ENCODE measurements around the gene ACE. TPM values are rescaled to one million over a fixed set of nuclear protein-coding genes. Genes with fewer than 3 reads are reported as not detected.

ACE gene
- total and polyA plus RNA-seq, 10 donors = 0.61 to 17.3 (median 8.2) TPM

- intact Hi-C loops (cut with DNase I; ENCODE audit: low total_unique reads) = no loop called here
- 84 to 91% (median 86%) methylated on average over 15 to 16 of the region's 16 CpGs for WGBS, 5 donors
- peaks cover 0 to 6% (median 0%) of the 10 kb centered on the region in 6 donors for H3K36me3 ChIP-seq
- H3K27me3 ChIP-seq (replicated peaks in 1 of 7) = peaks cover 0 to 7% (median 0%) of the 10 kb centered on the region in 7 donors
- H3K4me3 ChIP-seq = no peak overlapping the region
- no peak overlapping the region for H3K27ac ChIP-seq
- peaks cover 0 to 54% (median 34%) of the 10 kb centered on the region in 6 donors for H3K4me1 ChIP-seq
- TF ChIP-seq POLR2AphosphoS5 (IDR thresholded peaks at IDR 0.05) (no peak), POLR2A (IDR thresholded peaks at IDR 0.05) (no peak)
- TF ChIP-seq, protein P1, sequence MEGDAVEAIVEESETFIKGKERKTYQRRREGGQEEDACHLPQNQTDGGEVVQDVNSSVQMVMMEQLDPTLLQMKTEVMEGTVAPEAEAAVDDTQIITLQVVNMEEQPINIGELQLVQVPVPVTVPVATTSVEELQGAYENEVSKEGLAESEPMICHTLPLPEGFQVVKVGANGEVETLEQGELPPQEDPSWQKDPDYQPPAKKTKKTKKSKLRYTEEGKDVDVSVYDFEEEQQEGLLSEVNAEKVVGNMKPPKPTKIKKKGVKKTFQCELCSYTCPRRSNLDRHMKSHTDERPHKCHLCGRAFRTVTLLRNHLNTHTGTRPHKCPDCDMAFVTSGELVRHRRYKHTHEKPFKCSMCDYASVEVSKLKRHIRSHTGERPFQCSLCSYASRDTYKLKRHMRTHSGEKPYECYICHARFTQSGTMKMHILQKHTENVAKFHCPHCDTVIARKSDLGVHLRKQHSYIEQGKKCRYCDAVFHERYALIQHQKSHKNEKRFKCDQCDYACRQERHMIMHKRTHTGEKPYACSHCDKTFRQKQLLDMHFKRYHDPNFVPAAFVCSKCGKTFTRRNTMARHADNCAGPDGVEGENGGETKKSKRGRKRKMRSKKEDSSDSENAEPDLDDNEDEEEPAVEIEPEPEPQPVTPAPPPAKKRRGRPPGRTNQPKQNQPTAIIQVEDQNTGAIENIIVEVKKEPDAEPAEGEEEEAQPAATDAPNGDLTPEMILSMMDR (IDR thresholded peaks at IDR 0.05 in 8 of 11, conservative IDR thresholded peaks at IDR 0.05 in 3 of 11) = no peak
- DNase-seq = peak; percentile 33
- H3K9me3 ChIP-seq = no peaks in the 10 kb centered on the region
Observed at GRCh38 chr17:63431939-63432804, 44.7 kb upstream of the ACE start.

DNA sequence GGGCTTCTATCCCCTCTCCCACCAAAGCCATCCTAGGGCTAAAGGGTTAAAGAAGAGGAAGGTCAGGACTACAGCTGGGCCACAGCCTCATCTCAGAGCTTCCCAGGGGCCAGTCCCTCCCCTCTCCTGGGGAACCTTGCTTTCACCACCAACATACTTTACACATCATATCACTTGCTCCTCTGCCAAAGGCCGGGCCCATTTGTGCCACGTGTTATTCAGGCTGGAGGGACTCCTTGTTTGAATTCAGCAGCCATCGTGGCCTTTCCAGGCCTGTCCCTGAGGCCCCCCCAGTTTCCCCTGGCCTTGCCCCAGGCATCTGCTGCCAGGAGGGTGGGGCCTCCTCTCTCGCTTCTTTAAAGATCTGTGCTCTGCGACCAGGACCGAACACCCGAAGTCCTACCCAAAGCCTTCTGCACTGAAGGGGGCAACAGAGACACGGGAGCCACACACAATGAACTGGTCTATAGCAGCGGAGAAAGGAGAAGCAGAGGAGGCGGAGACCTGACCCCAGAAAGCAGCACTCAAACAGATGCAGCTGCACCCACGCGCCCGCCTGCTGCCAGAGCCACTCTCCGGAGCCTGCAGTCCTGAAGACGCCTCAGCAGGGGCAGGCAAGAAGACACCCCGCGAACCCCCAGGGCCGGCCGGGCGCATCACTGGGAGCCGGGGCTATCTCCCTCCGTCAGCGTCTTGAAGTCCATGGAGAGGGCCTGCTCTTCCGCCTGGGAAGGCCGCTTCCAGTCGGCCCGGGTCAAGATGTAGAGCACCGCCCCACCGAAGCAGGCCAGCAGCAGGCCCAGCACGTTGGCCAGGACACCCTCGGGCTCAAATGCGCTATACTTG lies 42.9 kb upstream of the ACE start:
- peaks cover 0 to 7% (median 0%) of the 10 kb centered on the region in 7 donors for H3K27me3 ChIP-seq (replicated peaks in 1 of 7)
- H3K36me3 ChIP-seq = peaks cover 0 to 6% (median 0%) of the 10 kb centered on the region in 6 donors
- 44 to 59% (median 59%) methylated on average over 13 to 32 of the region's 32 CpGs for WGBS, 5 donors
- peak in 1 of 3 donors; percentile 37 for TF ChIP-seq POLR2AphosphoS5 (IDR thresholded peaks at IDR 0.05)
- TF ChIP-seq, protein P1 (IDR thresholded peaks at IDR 0.05 in 8 of 11, conservative IDR thresholded peaks at IDR 0.05 in 3 of 11) = no peak
- no peak for TF ChIP-seq POLR2A (IDR thresholded peaks at IDR 0.05)
- H3K4me1 ChIP-seq = peaks cover 0 to 60% (median 40%) of the 10 kb centered on the region in 6 donors
- H3K4me3 ChIP-seq = no peak overlapping the region
- H3K27ac ChIP-seq = peak overlapping the region in 3 of 8 donors; percentile 39 to 47 (median 42)
- no peaks in the 10 kb centered on the region for H3K9me3 ChIP-seq
- intact Hi-C loops (cut with DNase I; ENCODE audit: low total_unique reads) = no loop called here
- DNase-seq = peak; percentile 76

DNA sequence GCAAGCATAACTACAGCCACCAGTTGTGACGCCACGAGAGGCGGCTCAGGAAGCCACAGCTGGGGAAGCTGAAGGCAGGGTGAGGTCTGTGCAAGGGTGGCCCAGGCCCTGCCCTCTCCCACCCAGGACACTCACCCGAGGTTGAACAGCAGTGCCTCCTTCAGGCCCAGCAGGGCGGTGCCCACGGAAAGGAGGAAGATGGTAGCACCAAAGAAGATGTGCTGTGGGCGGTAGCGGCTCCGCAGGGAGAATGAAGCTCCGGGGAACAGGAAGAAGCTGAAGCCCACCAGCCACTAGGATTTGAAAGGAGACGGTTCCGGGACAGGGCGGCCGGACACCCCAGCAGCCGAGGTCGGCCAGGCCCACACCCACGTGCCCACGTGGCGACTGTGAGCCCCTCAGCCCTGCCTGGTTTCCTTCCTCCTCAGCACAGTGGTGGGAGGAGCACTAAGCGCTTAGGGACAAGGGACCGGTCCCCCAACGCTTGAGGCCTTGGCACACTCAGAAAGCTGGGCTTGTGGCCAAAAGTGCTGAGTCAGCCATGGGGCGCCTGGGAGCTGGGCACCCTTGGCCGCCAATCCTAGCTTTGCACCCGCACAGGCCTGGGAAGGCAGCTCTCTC lies 41.8 kb upstream of the ACE start:
- Histone ChIP-seq H3K36me3 (peaks cover 0 to 6% (median 0%) of the 10 kb centered on the region in 6 donors), H3K27ac (peak overlapping the region in 4 of 8 donors; percentile 22 to 47 (median 40)), H3K4me1 (peaks cover 0 to 70% (median 51%) of the 10 kb centered on the region in 6 donors), H3K4me3 (no peak overlapping the region), H3K9me3 (no peaks in the 10 kb centered on the region), H3K27me3 (replicated peaks in 1 of 7) (peaks cover 0 to 7% (median 0%) of the 10 kb centered on the region in 7 donors)
- no peak for DNase-seq
- 29 to 47% (median 35%) methylated on average over 18 to 25 of the region's 25 CpGs for WGBS, 5 donors
- intact Hi-C loops (cut with DNase I; ENCODE audit: low total_unique reads) = no loop called here
- no peak for TF ChIP-seq POLR2A (IDR thresholded peaks at IDR 0.05)
- TF ChIP-seq, protein P1 (IDR thresholded peaks at IDR 0.05 in 8 of 11, conservative IDR thresholded peaks at IDR 0.05 in 3 of 11) = peak in 3 of 11 experiments; percentile 29 to 34 (median 31)
- peak in 2 of 3 donors; percentile 54 to 69 for TF ChIP-seq POLR2AphosphoS5 (IDR thresholded peaks at IDR 0.05)

Data from spleen (tissue), 11 donors.